ENCODE measurements around the gene OR9Q1. TPM values are rescaled to one million over a fixed set of nuclear protein-coding genes. Genes with fewer than 3 reads are reported as not detected.
A peak's percentile ranks its signal among the peaks of the same experiment; 100 is the strongest.

OR9Q1 gene
- total RNA-seq, 2 experiments from 2014 or later = not detected

- Histone ChIP-seq H3K27me3 (ENCODE audit: control insufficient read depth in 1 of 2, insufficient read depth in 2 of 2, low read length in 2 of 2) (no peaks in the 10 kb centered on the region), H3K9me3 (ENCODE audit: control insufficient read depth in 1 of 2, insufficient read depth in 1 of 2, low read length in 2 of 2) (no peaks in the 10 kb centered on the region), H3K4me1 (ENCODE audit: insufficient read depth, low read length) (no peaks in the 10 kb centered on the region), H3K36me3 (ENCODE audit: insufficient read depth, low read length) (no peaks in the 10 kb centered on the region), H3K4me3 (ENCODE audit: low read length) (no peak overlapping the region), H3K27ac (ENCODE audit: low read depth in 1 of 2, low read length in 2 of 2) (no peak overlapping the region)
- intact Hi-C loops (cut with DNase I, micrococcal nuclease) = no loop called here
- no peak for DNase-seq
- no peak for TF ChIP-seq CTCF (IDR thresholded peaks at IDR 0.05)
- POLR2A ChIA-PET = no interaction called here
- no peak overlapping the region for H3K27ac Mint-ChIP-seq
- H3K4me1 Mint-ChIP-seq (ENCODE audit: low read depth) = no peaks in the 10 kb centered on the region
- CTCF ChIA-PET = no interaction called here
- no peaks in the 10 kb centered on the region for H3K9me3 Mint-ChIP-seq
- no peak for ATAC-seq (ENCODE audit: poor library complexity)
- no peak overlapping the region for H3K4me3 Mint-ChIP-seq
- no peaks in the 10 kb centered on the region for H3K36me3 Mint-ChIP-seq (ENCODE audit: low read depth)
- peaks cover 18% of the 10 kb centered on the region for H3K27me3 Mint-ChIP-seq
Observed at GRCh38 chr11:58027341-58027740, 3.7 kb downstream of the OR9Q1 start.

GRCh38 chr11:58028687-58029411, 5.2 kb downstream of the OR9Q1 start:
- Mint-ChIP-seq H3K27me3 (peaks cover 24% of the 10 kb centered on the region), H3K27ac (no peak overlapping the region), H3K4me1 (ENCODE audit: low read depth) (no peaks in the 10 kb centered on the region), H3K9me3 (no peaks in the 10 kb centered on the region), H3K4me3 (no peak overlapping the region), H3K36me3 (ENCODE audit: low read depth) (no peaks in the 10 kb centered on the region)
- DNase-seq (peak in 3 of 14 experiments; percentile 3 to 19 (median 7)), ATAC-seq (ENCODE audit: poor library complexity) (no peak)
- H3K4me1 ChIP-seq (ENCODE audit: insufficient read depth, low read length) = no peaks in the 10 kb centered on the region
- H3K9me3 ChIP-seq (ENCODE audit: control insufficient read depth in 1 of 2, insufficient read depth in 1 of 2, low read length in 2 of 2) = no peaks in the 10 kb centered on the region
- POLR2A ChIA-PET = no interaction called here
- no peak for TF ChIP-seq CTCF (IDR thresholded peaks at IDR 0.05)
- CTCF ChIA-PET = no interaction called here
- no peaks in the 10 kb centered on the region for H3K27me3 ChIP-seq (ENCODE audit: control insufficient read depth in 1 of 2, insufficient read depth in 2 of 2, low read length in 2 of 2)
- H3K4me3 ChIP-seq (ENCODE audit: low read length) = no peak overlapping the region
- H3K36me3 ChIP-seq (ENCODE audit: insufficient read depth, low read length) = no peaks in the 10 kb centered on the region
- no peak overlapping the region for H3K27ac ChIP-seq (ENCODE audit: low read depth in 1 of 2, low read length in 2 of 2)
- intact Hi-C loops (cut with DNase I, micrococcal nuclease) = no loop called here

GRCh38 chr11:58030653-58031052, 7.0 kb downstream of the OR9Q1 start, which contains the start of gene OR6Q1:
TSS of gene OR6Q1 (plus strand) at chr11:58030953. CDS start at chr11:58030953, 0 bp downstream.
- Histone ChIP-seq H3K27ac (ENCODE audit: low read depth in 1 of 2, low read length in 2 of 2) (no peak within 1 kb of the TSS), H3K27me3 (ENCODE audit: control insufficient read depth in 1 of 2, insufficient read depth in 2 of 2, low read length in 2 of 2) (no peaks in the 10 kb centered on the region), H3K4me1 (ENCODE audit: insufficient read depth, low read length) (no peaks in the 10 kb centered on the region), H3K4me3 (ENCODE audit: low read length) (no peak within 1 kb of the TSS), H3K9me3 (ENCODE audit: control insufficient read depth in 1 of 2, insufficient read depth in 1 of 2, low read length in 2 of 2) (no peaks in the 10 kb centered on the region), H3K36me3 (ENCODE audit: insufficient read depth, low read length) (no peaks in the 10 kb centered on the region)
- no peak within 1 kb of the TSS for H3K27ac Mint-ChIP-seq
- ATAC-seq (ENCODE audit: poor library complexity) = no peak
- DNase-seq = no peak
- ChIA-PET CTCF (no interaction called here), POLR2A (no interaction called here)
- H3K9me3 Mint-ChIP-seq = peaks cover 4% of the 10 kb centered on the region
- no peaks in the 10 kb centered on the region for H3K36me3 Mint-ChIP-seq (ENCODE audit: low read depth)
- intact Hi-C loops (cut with DNase I, micrococcal nuclease) = no loop called here
- no peak for TF ChIP-seq CTCF (IDR thresholded peaks at IDR 0.05)
- no peaks in the 10 kb centered on the region for H3K4me1 Mint-ChIP-seq (ENCODE audit: low read depth)
- H3K27me3 Mint-ChIP-seq = peaks cover 24% of the 10 kb centered on the region
- no peak within 1 kb of the TSS for H3K4me3 Mint-ChIP-seq

All from CD4-positive, alpha-beta T cell (primary cell).